ENCODE measurements around the gene APCDD1.
A peak's percentile ranks its signal among the peaks of the same experiment; 100 is the strongest.

APCDD1 gene

DNA sequence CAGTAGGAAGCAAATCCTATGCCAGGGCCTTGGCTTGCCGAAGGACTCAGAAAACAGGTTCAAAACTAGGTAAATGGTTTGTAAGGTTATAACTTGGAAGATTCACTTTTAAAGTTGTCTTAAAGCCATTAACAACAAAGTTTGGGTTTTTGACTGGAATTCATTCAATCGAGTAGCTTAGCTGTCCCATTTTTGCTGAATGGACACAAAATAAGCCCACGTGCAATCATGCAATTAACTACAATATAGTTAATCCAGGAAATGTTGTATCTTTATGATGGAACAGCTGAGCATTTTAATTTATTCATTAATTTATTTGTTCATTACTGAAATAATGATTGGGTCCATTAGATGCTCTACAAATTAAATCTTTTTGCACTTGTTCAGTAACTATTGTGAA lies 18.3 kb upstream of the APCDD1 start:
- DNase-seq = no peak

GRCh38 chr18:10437837-10438236 lies 16.6 kb upstream of the APCDD1 start:
- no peak for DNase-seq

DNA sequence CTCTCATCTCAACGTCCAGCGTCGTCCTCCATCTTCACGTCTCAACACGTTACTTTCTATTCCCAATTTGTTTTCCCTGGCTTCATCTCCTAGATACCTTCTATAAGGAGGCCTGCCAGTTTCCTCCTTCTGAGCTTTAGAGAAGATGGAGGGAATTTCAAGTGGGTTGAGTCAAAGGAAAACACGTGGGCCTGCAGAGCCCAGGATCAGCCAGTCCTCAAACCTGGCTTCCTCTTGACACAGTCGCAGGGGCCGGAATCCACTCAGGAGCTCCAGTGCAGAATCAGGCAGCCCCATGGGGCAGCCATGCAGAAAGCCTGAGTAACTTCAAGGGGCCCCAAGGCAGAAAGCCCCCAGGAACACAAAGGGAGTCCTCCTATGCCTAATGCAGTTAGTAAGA lies 14.5 kb upstream of the APCDD1 start:
- no peak for DNase-seq

DNA sequence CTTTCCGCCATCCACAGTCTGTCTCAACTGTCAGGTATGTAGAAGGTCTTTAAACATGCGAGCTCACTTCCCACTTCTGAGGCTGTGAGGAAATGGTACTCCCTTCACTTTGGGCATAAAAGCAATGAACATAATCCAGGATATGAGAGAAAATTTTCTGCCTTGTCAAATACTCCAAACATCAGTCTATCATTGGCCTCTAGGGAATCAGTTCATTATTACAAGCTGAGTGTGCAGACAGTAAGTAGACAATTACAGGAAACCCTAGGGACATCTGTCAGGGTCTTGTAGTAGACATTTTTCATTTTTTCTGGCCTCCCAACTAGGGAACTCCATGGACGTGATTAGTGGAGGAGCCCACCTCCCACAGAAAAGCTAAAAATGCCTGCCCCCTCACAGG lies 13.6 kb upstream of the APCDD1 start:
- DNase-seq = no peak

DNA sequence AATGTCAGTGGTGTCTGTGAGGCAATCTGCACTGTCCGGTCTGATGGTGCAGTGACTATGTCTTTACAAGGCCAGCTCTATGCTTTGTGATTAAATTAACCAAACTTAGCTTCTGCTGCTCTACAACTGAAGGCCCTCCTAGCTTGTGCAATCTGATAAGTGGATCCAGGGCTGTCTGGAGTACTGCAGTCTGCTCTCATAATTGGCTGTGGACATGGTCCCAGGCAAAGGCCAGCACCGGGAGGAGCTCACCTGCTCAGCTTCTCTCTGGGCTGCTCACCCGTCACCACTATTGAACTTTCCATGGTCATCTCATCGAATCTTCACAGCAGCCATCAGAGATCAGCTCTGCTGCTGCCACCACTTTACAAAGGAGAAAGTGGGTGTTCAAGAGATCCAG lies 13.0 kb upstream of the APCDD1 start:
- no peak for DNase-seq

DNA sequence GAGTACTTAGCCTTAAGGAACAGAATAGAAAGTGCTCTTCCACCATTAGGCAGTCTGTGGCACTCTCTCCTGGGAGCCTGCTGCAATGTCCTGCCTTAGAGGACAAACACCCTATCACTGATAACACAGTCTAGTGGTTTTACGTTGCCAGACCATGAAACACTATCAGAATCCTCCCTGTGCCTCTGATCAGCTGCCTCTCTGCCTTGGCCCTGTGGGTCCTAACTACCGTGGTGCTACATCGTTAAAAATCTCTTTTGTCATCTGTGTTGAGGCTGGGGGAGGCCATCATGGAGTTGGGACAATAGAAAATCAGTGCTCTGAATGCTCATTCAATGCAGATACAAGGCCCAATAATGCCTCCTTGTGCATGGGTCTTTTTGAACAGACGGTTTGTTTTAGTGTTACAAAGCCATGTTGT lies 11.9 kb upstream of the APCDD1 start:
- no peak for DNase-seq

- no peak for DNase-seq
Observed at GRCh38 chr18:10443001-10443400, 11.4 kb upstream of the APCDD1 start.

GRCh38 chr18:10444314-10445006 lies 10.0 kb upstream of the APCDD1 start:
- DNase-seq = no peak

GRCh38 chr18:10449396-10449795 lies 5.0 kb upstream of the APCDD1 start:
- no peak for DNase-seq

GRCh38 chr18:10450986-10451385 lies 3.4 kb upstream of the APCDD1 start:
- DNase-seq = no peak

DNA sequence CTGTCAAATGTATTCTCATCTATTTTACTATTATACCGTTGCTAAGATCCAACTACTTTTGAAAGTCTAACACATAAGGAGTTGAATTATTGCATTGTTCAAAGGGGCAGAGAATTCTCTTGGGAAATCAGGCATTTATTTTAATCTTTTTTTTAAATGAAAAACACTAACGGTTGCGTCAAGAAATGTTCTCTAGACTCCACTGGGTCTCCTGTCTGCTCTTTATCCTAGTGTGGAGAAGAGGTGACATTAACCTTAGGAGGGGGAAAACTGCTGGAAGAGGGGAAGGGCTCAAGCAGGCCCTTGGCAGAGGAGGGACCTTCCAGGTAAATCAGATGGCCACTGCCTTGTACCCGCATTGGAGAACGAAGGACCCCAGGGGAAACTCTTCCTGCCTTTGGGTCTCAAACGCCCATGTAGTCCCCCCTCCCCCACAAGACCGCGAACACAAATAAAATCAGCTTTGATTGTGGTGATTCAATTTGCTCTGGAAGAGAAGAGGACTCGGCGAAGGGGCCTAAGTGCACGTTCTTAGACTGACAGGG lies 1.1 kb upstream of the APCDD1 start:
- no peak for DNase-seq

DNA sequence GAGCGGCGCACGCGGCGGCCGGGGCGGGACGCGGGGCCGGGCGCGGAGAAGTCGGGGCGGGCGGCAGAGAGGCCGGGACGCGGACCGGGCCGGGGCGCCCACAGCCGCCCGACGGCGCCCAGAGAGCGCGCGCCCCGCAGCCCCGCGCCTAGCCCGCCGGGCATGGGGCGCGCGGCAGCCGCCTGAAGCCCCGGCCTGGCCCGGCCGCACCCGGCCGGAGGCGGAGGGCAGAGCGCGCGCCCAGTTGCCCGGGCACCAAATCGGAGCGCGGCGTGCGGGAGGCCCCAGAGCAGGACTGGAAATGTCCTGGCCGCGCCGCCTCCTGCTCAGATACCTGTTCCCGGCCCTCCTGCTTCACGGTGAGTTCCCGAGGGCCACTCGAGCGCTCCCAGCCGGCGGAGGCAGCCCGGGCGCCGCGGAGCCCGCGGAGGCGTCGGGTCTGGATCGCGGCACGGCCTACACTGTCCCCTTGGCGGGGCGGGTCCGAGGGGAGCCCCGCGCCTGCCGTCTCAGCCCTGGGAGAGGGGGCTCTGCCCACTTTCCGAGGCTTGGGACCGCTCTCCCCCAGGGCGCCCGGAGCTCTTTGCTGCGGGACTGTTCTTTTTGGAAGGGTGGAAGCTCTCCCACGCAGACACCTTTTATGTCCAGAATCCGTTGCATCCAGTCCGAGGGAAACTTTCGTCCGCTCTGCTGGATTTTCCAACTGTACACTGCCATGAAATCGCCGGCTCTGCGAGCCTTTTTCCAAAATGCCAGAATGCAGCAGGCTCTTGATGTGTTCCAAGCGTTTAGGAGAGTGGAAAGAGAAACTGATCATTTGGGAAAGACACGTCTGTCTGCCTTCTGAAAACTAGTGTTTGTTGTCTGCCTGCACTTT lies 484 bp downstream of the APCDD1 start:
- peak; percentile 9 for DNase-seq

- DNase-seq = no peak
Observed at GRCh38 chr18:10455726-10456453, 1.5 kb downstream of the APCDD1 start.

- no peak for DNase-seq
Observed at GRCh38 chr18:10456718-10457117, 2.3 kb downstream of the APCDD1 start.

- no peak for DNase-seq
Observed at GRCh38 chr18:10457128-10457527, 2.7 kb downstream of the APCDD1 start.

GRCh38 chr18:10457767-10458166 lies 3.3 kb downstream of the APCDD1 start:
- no peak for DNase-seq

GRCh38 chr18:10458691-10459090 lies 4.3 kb downstream of the APCDD1 start:
- DNase-seq = no peak

- DNase-seq = no peak
Observed at GRCh38 chr18:10459587-10459986, 5.2 kb downstream of the APCDD1 start.

GRCh38 chr18:10460414-10461018 lies 6.1 kb downstream of the APCDD1 start:
- no peak for DNase-seq

DNA sequence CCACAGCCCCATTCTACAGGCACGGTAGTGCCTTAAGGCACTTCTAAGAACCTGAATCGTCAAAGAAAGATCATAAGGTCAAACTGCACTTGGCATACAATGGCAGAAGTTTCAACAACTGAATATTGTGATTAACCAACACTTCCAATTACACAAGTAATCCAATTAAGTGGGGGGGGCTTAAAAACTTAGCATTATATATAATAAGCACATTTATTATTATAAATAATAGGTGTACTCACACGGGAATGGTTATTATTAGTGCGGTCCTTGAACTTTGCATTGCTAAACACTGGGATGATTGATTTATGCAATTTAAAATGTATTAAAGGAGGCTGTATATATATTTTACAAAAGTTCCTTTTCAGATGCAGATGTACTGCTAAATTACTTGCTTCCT lies 7.6 kb downstream of the APCDD1 start:
- no peak for DNase-seq

- no peak for DNase-seq
Observed at GRCh38 chr18:10462597-10462996, 8.2 kb downstream of the APCDD1 start.

DNA sequence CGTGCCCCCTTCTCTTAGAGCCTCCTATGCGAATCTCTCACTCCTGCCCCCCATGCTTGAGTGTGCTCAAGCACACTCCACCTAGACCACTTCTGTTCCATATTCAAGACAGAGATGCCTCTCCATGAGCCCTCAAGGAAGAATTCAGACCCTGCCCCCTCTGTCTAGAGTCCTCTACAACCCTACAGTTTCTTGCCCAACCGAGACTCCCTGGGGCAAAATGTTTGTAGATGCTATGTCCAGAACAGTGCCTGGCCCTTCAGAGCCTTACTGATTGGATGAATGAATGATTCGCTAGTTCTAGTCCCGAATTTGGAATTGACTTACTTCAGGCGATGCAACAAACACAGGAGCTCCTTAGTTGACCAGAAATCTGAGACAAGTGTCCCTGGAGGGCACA lies 8.7 kb downstream of the APCDD1 start:
- DNase-seq = no peak

DNA sequence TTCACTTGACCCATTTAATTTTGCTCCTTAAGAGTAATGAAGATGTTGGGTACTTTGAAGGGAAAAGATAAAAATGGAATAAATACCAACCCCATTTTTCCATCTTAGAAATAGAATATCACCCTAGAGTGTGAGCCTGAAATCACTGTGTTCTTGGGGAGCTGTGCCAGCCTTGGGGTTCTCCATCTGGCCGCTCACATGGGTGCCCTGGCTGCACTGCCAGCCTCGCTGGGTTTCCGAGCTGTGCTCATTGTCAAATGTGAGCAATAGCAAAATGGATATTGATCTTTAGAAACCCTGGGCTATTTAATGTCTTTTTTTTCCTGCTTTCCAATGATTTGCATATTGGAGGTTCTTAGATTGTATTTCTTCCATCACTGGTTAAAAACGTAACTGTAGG lies 9.3 kb downstream of the APCDD1 start:
- DNase-seq = no peak

Data from stimulated activated CD4-positive, alpha-beta T cell treated with anti-CD3 and anti-CD28 coated beads, Interleukin-15, amount 100 ng/mL, for 24 hours (primary cell).